Measurements from ENCODE around the gene PSKH1. TPM values are rescaled to one million over a fixed set of nuclear protein-coding genes. Genes with fewer than 3 reads are reported as not detected.

Gene PSKH1
- total RNA-seq, 1 donor from 2014 or later: 15.5 TPM

DNA sequence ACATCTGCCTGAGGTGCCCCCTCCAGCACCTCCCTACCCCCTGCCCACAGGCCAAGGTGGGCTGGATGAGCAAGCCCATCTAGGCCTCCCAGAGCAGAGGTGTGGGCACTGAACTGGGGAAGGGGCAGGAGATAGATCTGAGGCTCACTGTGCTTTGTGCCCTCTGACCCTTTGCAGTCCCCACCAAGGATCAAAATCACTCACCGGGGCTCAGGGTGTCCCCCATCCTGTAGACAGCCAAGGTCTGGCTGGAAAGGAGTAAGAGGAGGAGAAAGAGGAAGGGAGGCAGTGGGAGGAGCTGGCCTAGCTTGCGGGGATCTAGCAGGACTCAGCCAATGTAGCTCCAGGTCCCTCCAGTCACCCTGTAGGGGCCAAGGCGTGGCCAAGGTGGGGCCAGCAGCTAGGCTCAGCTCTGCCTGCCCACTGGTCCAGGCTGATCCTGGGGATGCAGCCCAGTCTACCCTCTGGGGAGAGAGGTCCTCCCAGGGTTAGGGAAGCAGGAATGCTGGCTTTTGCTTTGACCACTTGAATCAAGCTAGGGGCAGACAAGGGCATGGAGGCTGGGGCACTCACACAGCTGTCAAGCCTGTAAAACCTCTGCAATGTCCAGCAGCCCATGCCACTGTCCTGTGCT is 73.6 kb downstream of the PSKH1 start:
- peak; percentile 64 for DNase-seq (ENCODE audit: low read depth)
- no peak for TF ChIP-seq CTCF (IDR thresholded peaks at IDR 0.05; ENCODE audit: insufficient read depth, low read length, severe bottlenecking)
- Histone ChIP-seq H3K27me3 (ENCODE audit: control insufficient read depth, insufficient read depth, low read length) (no peaks in the 10 kb centered on the region), H3K4me3 (ENCODE audit: low read depth, low read length) (peak overlapping the region; percentile 87), H3K36me3 (ENCODE audit: control insufficient read depth, insufficient read depth, low read length) (peaks cover 10% of the 10 kb centered on the region)
- FAIRE-seq: no peak

DNA sequence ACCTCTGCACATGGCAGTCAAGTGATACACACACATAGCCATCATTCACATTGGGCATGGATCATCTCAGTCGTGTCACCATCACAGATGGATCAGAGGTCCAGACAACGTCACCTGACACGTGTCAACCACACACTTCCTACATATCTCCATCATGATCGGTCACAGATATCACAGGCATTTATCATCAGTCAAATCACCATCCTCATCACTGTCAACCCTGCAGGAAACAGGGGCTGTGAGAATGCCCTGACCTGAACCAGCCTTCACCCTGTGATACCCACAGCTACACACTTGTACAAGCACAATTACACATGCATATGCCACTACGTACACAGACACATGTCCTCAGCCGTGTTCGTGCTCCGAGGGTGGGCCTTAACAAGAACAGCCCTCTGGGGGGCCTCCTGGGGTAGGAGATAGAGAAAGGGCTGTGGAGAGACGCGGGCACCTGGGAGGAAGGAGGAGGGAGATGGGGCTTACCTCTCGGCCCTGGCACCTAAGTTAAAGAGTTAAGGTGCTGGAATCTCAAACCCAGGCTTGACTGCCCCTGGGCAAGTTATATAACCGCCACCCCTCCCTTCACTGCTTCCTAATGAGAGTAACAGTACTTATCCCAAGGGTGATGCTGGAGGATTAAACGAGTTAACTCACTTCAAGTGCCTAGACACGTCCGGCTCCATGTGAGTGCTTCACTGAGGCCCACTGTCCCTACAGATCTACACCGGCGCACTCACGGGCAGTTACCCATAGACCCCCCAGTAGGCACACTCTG is 74.3 kb downstream of the PSKH1 start:
- FAIRE-seq (no peak), DNase-seq (ENCODE audit: low read depth) (peak; percentile 45)
- Histone ChIP-seq H3K4me3 (ENCODE audit: low read depth, low read length) (peak overlapping the region; percentile 87), H3K36me3 (ENCODE audit: control insufficient read depth, insufficient read depth, low read length) (peaks cover 10% of the 10 kb centered on the region), H3K27me3 (ENCODE audit: control insufficient read depth, insufficient read depth, low read length) (no peaks in the 10 kb centered on the region)
- no peak for TF ChIP-seq CTCF (IDR thresholded peaks at IDR 0.05; ENCODE audit: insufficient read depth, low read length, severe bottlenecking)

DNA sequence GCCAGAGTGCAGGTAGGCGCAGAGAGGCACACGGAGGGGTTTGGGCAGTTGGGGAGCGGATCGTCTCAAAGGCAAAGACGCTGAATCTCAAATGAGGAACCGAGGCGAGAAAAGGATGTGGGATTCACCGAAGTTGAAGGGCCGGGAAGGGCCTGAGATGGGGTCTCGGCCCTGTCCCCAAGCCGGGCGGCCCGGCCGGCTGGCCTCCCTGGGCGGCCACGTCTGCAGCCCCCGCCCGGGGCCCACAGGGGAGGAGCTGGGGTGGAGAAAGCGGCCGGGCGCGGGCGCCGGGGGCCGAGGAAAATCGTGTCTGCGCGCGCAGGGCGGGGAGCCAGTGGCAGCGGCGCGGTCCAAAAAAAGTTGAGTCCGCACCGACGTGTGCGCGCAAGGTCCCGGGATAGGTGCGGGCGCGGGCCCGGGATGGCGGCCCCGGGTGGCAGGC is 74.9 kb downstream of the PSKH1 start:
- no peak for DNase-seq (ENCODE audit: low read depth)
- Histone ChIP-seq H3K4me3 (ENCODE audit: low read depth, low read length) (peak overlapping the region; percentile 87), H3K27me3 (ENCODE audit: control insufficient read depth, insufficient read depth, low read length) (no peaks in the 10 kb centered on the region), H3K36me3 (ENCODE audit: control insufficient read depth, insufficient read depth, low read length) (peaks cover 7% of the 10 kb centered on the region)
- no peak for TF ChIP-seq CTCF (IDR thresholded peaks at IDR 0.05; ENCODE audit: insufficient read depth, low read length, severe bottlenecking)
- FAIRE-seq: no peak

DNA sequence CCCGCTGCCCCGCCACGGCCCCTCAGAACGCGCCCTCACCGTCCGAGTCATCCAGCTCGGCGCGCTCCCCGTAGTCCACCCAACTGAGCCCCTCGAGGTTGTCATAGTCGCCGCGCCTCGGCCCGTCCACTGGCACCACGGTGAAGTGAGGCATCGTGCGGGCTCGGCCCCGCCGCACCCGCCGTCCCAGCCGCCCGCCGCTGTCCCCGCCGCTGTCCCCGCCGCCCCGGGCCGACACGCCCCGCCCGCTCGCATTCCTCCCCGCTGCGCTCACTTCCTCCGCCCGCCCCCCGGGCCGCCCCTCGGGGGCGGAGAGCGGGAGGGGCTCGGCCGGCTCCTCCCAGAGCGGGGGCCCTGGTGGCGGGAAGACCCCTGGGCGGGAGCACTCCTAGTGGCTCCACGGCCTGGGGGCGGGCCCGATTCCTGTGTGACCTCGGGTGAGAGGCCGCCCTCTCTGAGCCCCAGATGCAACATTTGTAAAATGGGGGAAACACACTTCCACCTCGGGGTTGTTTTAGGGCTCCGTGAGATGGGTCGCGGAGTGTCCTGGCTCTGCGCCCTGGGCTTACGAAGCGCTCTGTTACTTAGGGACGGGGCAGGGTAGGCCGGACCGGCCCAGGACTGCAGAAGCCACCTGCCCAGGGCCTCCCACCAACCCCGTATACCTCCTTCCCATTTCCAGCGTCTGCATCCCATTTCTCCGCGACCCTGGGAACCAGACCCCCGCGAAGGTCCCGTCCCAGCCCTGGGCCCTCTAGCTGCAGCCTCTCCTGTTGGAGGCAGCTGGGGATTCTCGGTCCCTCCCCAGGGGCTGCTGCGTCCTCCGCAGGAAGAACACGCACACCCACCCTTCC is 75.6 kb downstream of the PSKH1 start, which contains the start of gene SLC12A4:
TSS of gene SLC12A4 (minus strand) at position 238 of the 854 bp plus-strand sequence. CDS start at position 154, 84 bp downstream.
- peak; percentile 33 for DNase-seq (ENCODE audit: low read depth)

More for the DNA sequence above, 75.6 kb downstream of the PSKH1 start, which contains the start of gene SLC12A4:
- H3K27me3 ChIP-seq (ENCODE audit: control insufficient read depth, insufficient read depth, low read length): no peaks in the 10 kb centered on the region
- peak within 1 kb of the TSS; percentile 87 for H3K4me3 ChIP-seq (ENCODE audit: low read depth, low read length)
- H3K36me3 ChIP-seq (ENCODE audit: control insufficient read depth, insufficient read depth, low read length): peaks cover under 1% of the 10 kb centered on the region
- peak; percentile 9 for TF ChIP-seq CTCF (IDR thresholded peaks at IDR 0.05; ENCODE audit: insufficient read depth, low read length, severe bottlenecking)
- FAIRE-seq: no peak
